Measurements from ENCODE around the gene DNA2.
"Not testable (repeated sequence)": the region's sequence is repeated elsewhere in the genome, so short reads cannot be mapped to it uniquely, and the experiment has no call there.

DNA2 gene

GRCh38 chr10:68471586-68472408 lies at the start of gene DNA2:
TSS of gene DNA2 (minus strand) at chr10:68471973. CDS start at chr10:68471864, 109 bp downstream.
- Histone ChIP-seq H3K36me3 (ENCODE audit: control insufficient read depth in 1 of 2, insufficient read depth in 2 of 2, low read length in 2 of 2) (no peaks in the 10 kb centered on the region), H3K4me1 (ENCODE audit: control insufficient read depth in 1 of 2, insufficient read depth in 2 of 2, low read length in 2 of 2) (peaks cover 0 to 7% of the 10 kb centered on the region in 2 donors), H3K27me3 (ENCODE audit: low read depth, low read length) (no peaks in the 10 kb centered on the region), H3K9me3 (ENCODE audit: control insufficient read depth in 1 of 2, low read length in 2 of 2) (no peaks in the 10 kb centered on the region), H3K4me3 (ENCODE audit: low read depth in 1 of 2, low read length in 2 of 2) (peak within 1 kb of the TSS; percentile 77 to 95), H3K27ac (ENCODE audit: low read length) (no peak within 1 kb of the TSS)

DNA sequence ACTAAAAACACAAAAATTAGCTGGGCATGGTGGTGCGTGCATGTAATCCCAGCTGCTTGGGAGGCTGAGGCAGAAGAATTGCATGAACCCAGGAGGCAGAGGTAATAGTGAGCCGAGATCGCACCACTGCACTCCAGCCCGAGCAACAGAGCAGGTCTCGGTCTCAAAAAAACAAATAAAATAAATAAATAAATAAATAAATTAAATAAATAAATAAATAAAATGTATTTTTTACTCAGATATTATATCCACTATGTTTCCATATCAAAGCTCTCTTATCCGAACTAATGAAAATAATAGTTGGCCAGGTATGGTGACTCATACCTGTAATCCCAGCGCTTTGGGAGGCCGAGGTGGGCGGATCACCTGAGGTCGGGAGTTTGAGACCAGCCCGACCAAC lies 46.8 kb upstream of the DNA2 start:
- H3K27ac ChIP-seq (ENCODE audit: low read length); H3K27me3 ChIP-seq (ENCODE audit: low read depth, low read length); H3K4me1 ChIP-seq (ENCODE audit: control insufficient read depth in 1 of 2, insufficient read depth in 2 of 2, low read length in 2 of 2); H3K4me3 ChIP-seq (ENCODE audit: low read depth in 1 of 2, low read length in 2 of 2); H3K9me3 ChIP-seq (ENCODE audit: control insufficient read depth in 1 of 2, low read length in 2 of 2): not testable (repeated sequence)
- H3K36me3 ChIP-seq (ENCODE audit: control insufficient read depth in 1 of 2, insufficient read depth in 2 of 2, low read length in 2 of 2): peaks cover 0 to 14% of the 10 kb centered on the region in 2 donors

GRCh38 chr10:68517188-68517587 lies 45.4 kb upstream of the DNA2 start:
- H3K4me1 ChIP-seq (ENCODE audit: control insufficient read depth in 1 of 2, insufficient read depth in 2 of 2, low read length in 2 of 2): no peaks in the 10 kb centered on the region
- no peak overlapping the region for H3K4me3 ChIP-seq (ENCODE audit: low read depth in 1 of 2, low read length in 2 of 2)
- H3K27me3 ChIP-seq (ENCODE audit: low read depth, low read length): no peaks in the 10 kb centered on the region
- peaks cover 0 to 14% of the 10 kb centered on the region in 2 donors for H3K36me3 ChIP-seq (ENCODE audit: control insufficient read depth in 1 of 2, insufficient read depth in 2 of 2, low read length in 2 of 2)
- H3K27ac ChIP-seq (ENCODE audit: low read length): no peak overlapping the region
- H3K9me3 ChIP-seq (ENCODE audit: control insufficient read depth in 1 of 2, low read length in 2 of 2): no peaks in the 10 kb centered on the region

- Histone ChIP-seq H3K4me1 (ENCODE audit: control insufficient read depth in 1 of 2, insufficient read depth in 2 of 2, low read length in 2 of 2) (no peaks in the 10 kb centered on the region), H3K27me3 (ENCODE audit: low read depth, low read length) (no peaks in the 10 kb centered on the region), H3K4me3 (ENCODE audit: low read depth in 1 of 2, low read length in 2 of 2) (no peak overlapping the region), H3K36me3 (ENCODE audit: control insufficient read depth in 1 of 2, insufficient read depth in 2 of 2, low read length in 2 of 2) (peaks cover 0 to 14% of the 10 kb centered on the region in 2 donors), H3K27ac (ENCODE audit: low read length) (no peak overlapping the region), H3K9me3 (ENCODE audit: control insufficient read depth in 1 of 2, low read length in 2 of 2) (no peaks in the 10 kb centered on the region)
Measured at GRCh38 chr10:68516766-68517165, 45.0 kb upstream of the DNA2 start.

DNA sequence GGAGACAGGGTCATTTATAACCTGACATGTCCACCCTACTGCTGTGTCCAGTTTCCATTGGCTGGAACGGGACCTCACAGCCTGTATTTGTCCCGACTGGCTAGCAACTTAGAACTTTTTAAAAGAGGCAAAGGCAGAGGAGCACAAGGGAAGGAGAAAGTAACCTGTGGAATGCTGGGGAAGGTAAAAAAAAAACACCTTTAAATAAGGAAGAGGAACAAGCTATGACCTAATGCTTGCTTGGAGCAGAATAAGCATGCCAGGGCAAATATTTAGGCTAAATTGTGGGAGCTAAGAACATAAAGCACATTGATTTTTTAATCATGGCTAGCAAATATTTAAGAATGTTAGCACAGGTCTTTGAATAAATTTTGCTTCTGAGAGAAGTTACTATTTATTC lies 44.4 kb upstream of the DNA2 start:
- H3K9me3 ChIP-seq (ENCODE audit: control insufficient read depth in 1 of 2, low read length in 2 of 2); H3K4me1 ChIP-seq (ENCODE audit: control insufficient read depth in 1 of 2, insufficient read depth in 2 of 2, low read length in 2 of 2); H3K27me3 ChIP-seq (ENCODE audit: low read depth, low read length); H3K4me3 ChIP-seq (ENCODE audit: low read depth in 1 of 2, low read length in 2 of 2); H3K27ac ChIP-seq (ENCODE audit: low read length): not testable (repeated sequence)
- peaks cover 0 to 12% of the 10 kb centered on the region in 2 donors for H3K36me3 ChIP-seq (ENCODE audit: control insufficient read depth in 1 of 2, insufficient read depth in 2 of 2, low read length in 2 of 2)

DNA sequence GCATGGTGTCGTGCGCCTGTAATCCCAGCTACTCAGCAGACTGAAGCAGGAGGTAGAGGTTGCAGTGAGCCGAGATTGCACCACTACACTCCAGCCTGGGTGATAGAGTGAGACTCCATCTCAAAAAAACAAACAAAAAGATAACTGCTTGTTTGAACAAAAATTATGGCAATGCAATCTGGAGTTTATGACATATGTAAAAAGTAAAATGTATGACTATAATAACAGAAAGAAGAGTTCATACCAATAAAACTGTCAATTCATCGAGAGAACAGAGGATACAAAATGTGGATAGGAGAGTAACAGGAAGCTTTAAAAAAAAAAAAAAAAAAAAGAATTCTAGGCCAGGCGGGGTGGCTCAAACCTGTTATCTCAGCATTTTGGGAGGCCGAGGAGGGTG lies 36.3 kb upstream of the DNA2 start:
- Histone ChIP-seq H3K9me3 (ENCODE audit: control insufficient read depth in 1 of 2, low read length in 2 of 2) (no peaks in the 10 kb centered on the region), H3K4me3 (ENCODE audit: low read depth in 1 of 2, low read length in 2 of 2) (no peak overlapping the region), H3K27ac (ENCODE audit: low read length) (no peak overlapping the region), H3K27me3 (ENCODE audit: low read depth, low read length) (no peaks in the 10 kb centered on the region), H3K4me1 (ENCODE audit: control insufficient read depth in 1 of 2, insufficient read depth in 2 of 2, low read length in 2 of 2) (no peaks in the 10 kb centered on the region), H3K36me3 (ENCODE audit: control insufficient read depth in 1 of 2, insufficient read depth in 2 of 2, low read length in 2 of 2) (no peaks in the 10 kb centered on the region)

- no peaks in the 10 kb centered on the region for H3K9me3 ChIP-seq (ENCODE audit: control insufficient read depth in 1 of 2, low read length in 2 of 2)
- no peak overlapping the region for H3K27ac ChIP-seq (ENCODE audit: low read length)
- H3K4me3 ChIP-seq (ENCODE audit: low read depth in 1 of 2, low read length in 2 of 2): no peak overlapping the region
- no peaks in the 10 kb centered on the region for H3K27me3 ChIP-seq (ENCODE audit: low read depth, low read length)
- H3K36me3 ChIP-seq (ENCODE audit: control insufficient read depth in 1 of 2, insufficient read depth in 2 of 2, low read length in 2 of 2): peaks cover 4 to 7% of the 10 kb centered on the region in 2 donors
- H3K4me1 ChIP-seq (ENCODE audit: control insufficient read depth in 1 of 2, insufficient read depth in 2 of 2, low read length in 2 of 2): no peaks in the 10 kb centered on the region
Measured at GRCh38 chr10:68506411-68506810, 34.6 kb upstream of the DNA2 start.

DNA sequence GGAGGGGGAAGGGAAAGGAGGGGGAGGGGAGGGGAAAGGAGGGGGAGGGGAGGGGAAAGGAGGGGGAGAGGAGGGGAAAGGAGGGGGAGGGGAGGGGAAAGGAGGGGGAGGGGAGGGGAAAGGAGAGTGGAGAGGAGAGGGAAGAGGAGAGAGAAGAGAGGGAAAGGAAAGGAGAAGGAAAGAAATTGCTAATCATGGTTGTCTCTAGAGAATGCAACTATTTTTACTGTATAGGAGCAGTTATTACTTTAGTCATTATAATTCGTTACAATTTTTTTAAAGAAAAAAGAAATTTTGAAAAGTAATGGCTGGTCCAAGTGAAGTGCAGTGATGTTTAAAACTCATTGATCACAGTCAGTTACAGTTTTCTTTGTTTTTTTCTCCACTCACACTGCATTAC lies 31.1 kb upstream of the DNA2 start:
- no peaks in the 10 kb centered on the region for H3K9me3 ChIP-seq (ENCODE audit: control insufficient read depth in 1 of 2, low read length in 2 of 2)
- H3K4me3 ChIP-seq (ENCODE audit: low read depth in 1 of 2, low read length in 2 of 2): no peak overlapping the region
- no peaks in the 10 kb centered on the region for H3K27me3 ChIP-seq (ENCODE audit: low read depth, low read length)
- peaks cover 14 to 31% of the 10 kb centered on the region in 2 donors for H3K36me3 ChIP-seq (ENCODE audit: control insufficient read depth in 1 of 2, insufficient read depth in 2 of 2, low read length in 2 of 2)
- H3K27ac ChIP-seq (ENCODE audit: low read length): no peak overlapping the region
- no peaks in the 10 kb centered on the region for H3K4me1 ChIP-seq (ENCODE audit: control insufficient read depth in 1 of 2, insufficient read depth in 2 of 2, low read length in 2 of 2)

DNA sequence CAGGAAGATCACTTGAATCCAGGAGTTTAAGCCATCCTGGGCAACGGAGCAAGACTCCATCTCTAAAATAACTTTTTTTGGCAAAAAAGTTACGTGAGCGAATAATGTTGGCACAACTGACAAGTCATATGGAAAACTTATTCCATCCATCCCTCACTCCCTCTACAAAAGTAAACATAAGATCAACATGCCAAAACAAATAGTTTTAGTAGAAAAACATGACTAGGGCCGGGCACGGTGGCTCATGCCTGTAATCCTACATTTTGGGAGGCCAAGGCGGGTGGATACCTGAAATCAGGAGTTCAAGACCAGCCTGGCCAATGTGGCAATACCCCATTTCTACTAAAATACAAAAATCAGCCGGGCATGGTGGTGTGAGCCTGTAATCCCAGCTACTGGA lies 29.9 kb upstream of the DNA2 start:
- Histone ChIP-seq H3K4me1 (ENCODE audit: control insufficient read depth in 1 of 2, insufficient read depth in 2 of 2, low read length in 2 of 2) (no peaks in the 10 kb centered on the region), H3K9me3 (ENCODE audit: control insufficient read depth in 1 of 2, low read length in 2 of 2) (no peaks in the 10 kb centered on the region), H3K27me3 (ENCODE audit: low read depth, low read length) (no peaks in the 10 kb centered on the region), H3K36me3 (ENCODE audit: control insufficient read depth in 1 of 2, insufficient read depth in 2 of 2, low read length in 2 of 2) (peaks cover 14 to 33% of the 10 kb centered on the region in 2 donors), H3K4me3 (ENCODE audit: low read depth in 1 of 2, low read length in 2 of 2) (no peak overlapping the region), H3K27ac (ENCODE audit: low read length) (no peak overlapping the region)

GRCh38 chr10:68499544-68499943 lies 27.8 kb upstream of the DNA2 start:
- H3K27me3 ChIP-seq (ENCODE audit: low read depth, low read length): no peaks in the 10 kb centered on the region
- H3K36me3 ChIP-seq (ENCODE audit: control insufficient read depth in 1 of 2, insufficient read depth in 2 of 2, low read length in 2 of 2): peaks cover 20 to 49% of the 10 kb centered on the region in 2 donors
- H3K9me3 ChIP-seq (ENCODE audit: control insufficient read depth in 1 of 2, low read length in 2 of 2): no peaks in the 10 kb centered on the region

GRCh38 chr10:68496072-68496471 lies 24.3 kb upstream of the DNA2 start:
- H3K4me1 ChIP-seq (ENCODE audit: control insufficient read depth in 1 of 2, insufficient read depth in 2 of 2, low read length in 2 of 2): no peaks in the 10 kb centered on the region
- no peaks in the 10 kb centered on the region for H3K27me3 ChIP-seq (ENCODE audit: low read depth, low read length)
- H3K4me3 ChIP-seq (ENCODE audit: low read depth in 1 of 2, low read length in 2 of 2): no peak overlapping the region
- peaks cover 16 to 60% of the 10 kb centered on the region in 2 donors for H3K36me3 ChIP-seq (ENCODE audit: control insufficient read depth in 1 of 2, insufficient read depth in 2 of 2, low read length in 2 of 2)
- H3K9me3 ChIP-seq (ENCODE audit: control insufficient read depth in 1 of 2, low read length in 2 of 2): no peaks in the 10 kb centered on the region
- no peak overlapping the region for H3K27ac ChIP-seq (ENCODE audit: low read length)

More at GRCh38 chr10:68499544-68499943, 27.8 kb upstream of the DNA2 start:
- Histone ChIP-seq H3K4me1 (ENCODE audit: control insufficient read depth in 1 of 2, insufficient read depth in 2 of 2, low read length in 2 of 2) (no peaks in the 10 kb centered on the region), H3K27ac (ENCODE audit: low read length) (no peak overlapping the region), H3K4me3 (ENCODE audit: low read depth in 1 of 2, low read length in 2 of 2) (no peak overlapping the region)

DNA sequence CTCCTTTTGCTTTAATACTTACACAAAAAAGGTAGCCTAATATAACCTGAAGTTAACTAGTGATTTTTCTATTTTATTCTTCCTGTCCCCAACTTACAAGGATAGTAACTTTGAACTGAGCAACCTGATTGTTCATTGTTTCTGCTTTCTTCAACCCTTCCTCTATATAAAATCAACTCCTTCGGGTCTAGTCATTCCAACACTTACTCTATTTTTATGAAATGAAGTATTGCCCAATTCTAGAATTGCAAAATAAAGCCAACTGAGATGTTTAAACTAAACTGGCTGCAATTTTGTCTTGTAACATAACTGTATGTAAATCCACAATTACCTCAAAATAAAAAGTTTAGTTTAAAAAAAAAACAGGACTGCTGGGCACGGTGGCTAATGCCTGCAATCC lies 20.3 kb upstream of the DNA2 start:
- H3K27ac ChIP-seq (ENCODE audit: low read length): no peak overlapping the region
- H3K27me3 ChIP-seq (ENCODE audit: low read depth, low read length): no peaks in the 10 kb centered on the region
- H3K4me1 ChIP-seq (ENCODE audit: control insufficient read depth in 1 of 2, insufficient read depth in 2 of 2, low read length in 2 of 2): no peaks in the 10 kb centered on the region
- H3K4me3 ChIP-seq (ENCODE audit: low read depth in 1 of 2, low read length in 2 of 2): no peak overlapping the region
- peaks cover 21 to 63% of the 10 kb centered on the region in 2 donors for H3K36me3 ChIP-seq (ENCODE audit: control insufficient read depth in 1 of 2, insufficient read depth in 2 of 2, low read length in 2 of 2)
- H3K9me3 ChIP-seq (ENCODE audit: control insufficient read depth in 1 of 2, low read length in 2 of 2): no peaks in the 10 kb centered on the region
